Measurements from ENCODE around the gene NT5C1B. TPM values are rescaled to one million over a fixed set of nuclear protein-coding genes. Genes with fewer than 3 reads are reported as not detected.
A peak's percentile ranks its signal among the peaks of the same experiment; 100 is the strongest.

Gene NT5C1B
- total and polyA plus RNA-seq, 9 donors = 0.11 to 0.73 (median 0.37) TPM; not detected in 1

DNA sequence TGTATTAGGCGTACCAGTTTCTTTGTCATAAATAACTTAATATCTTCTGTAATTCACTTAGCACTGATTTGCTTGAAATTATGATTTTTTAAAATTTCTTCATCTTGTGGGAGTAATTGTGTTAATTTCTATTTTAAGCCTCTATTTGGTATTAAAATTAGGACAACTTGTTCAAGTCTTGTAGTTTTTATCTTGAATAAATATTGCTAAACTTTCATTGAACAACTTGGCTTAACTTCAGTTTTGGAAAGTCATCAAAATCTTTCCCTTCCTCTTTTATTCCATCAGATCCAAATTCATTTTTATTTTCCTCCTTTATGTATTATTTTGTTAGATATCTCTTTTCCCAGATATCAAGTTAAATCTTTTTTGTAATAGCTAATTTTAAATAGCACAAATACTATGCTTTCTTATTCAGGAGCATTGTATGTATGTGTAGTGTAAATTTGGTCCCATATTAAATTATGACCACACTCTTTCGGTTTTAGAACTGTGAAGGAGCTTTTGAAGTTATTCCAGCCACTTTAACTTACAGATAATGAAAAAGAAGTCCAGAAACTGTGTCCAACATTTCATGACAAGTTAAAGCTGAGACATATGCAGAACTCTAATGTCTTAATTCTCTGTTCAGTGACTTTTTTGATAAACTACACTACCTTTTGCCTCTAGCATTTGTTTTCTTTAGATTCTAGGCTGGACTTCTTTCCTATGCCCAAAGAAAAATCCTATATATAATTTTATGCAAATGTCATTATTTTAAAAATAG is 31.7 kb upstream of the NT5C1B start:
- Histone ChIP-seq H3K36me3 (ENCODE audit: control insufficient read depth, insufficient read depth, low read length) (no peaks in the 10 kb centered on the region), H3K27me3 (ENCODE audit: control insufficient read depth, insufficient read depth, low read length) (no peaks in the 10 kb centered on the region), H3K4me1 (ENCODE audit: control insufficient read depth, insufficient read depth, low read length) (no peaks in the 10 kb centered on the region), H3K4me3 (ENCODE audit: low read length) (no peak overlapping the region), H3K27ac (ENCODE audit: low read length) (no peak overlapping the region), H3K9me3 (replicated peaks; ENCODE audit: control insufficient read depth, low read depth, low read length) (no peaks in the 10 kb centered on the region)
- DNase-seq = no peak
- no CpG with 5 or more reads among the region's 2 CpGs for WGBS (ENCODE audit: insufficient coverage)

GRCh38 chr2:18619091-18619490 is 29.7 kb upstream of the NT5C1B start:
- no peak for DNase-seq
- no peak overlapping the region for H3K4me3 ChIP-seq (ENCODE audit: low read length)
- H3K9me3 ChIP-seq (replicated peaks; ENCODE audit: control insufficient read depth, low read depth, low read length) = no peaks in the 10 kb centered on the region
- H3K27ac ChIP-seq (ENCODE audit: low read length) = no peak overlapping the region
- no peaks in the 10 kb centered on the region for H3K27me3 ChIP-seq (ENCODE audit: control insufficient read depth, insufficient read depth, low read length)
- no CpG with 5 or more reads among the region's 2 CpGs for WGBS (ENCODE audit: insufficient coverage)
- no peaks in the 10 kb centered on the region for H3K4me1 ChIP-seq (ENCODE audit: control insufficient read depth, insufficient read depth, low read length)
- no peaks in the 10 kb centered on the region for H3K36me3 ChIP-seq (ENCODE audit: control insufficient read depth, insufficient read depth, low read length)

DNA sequence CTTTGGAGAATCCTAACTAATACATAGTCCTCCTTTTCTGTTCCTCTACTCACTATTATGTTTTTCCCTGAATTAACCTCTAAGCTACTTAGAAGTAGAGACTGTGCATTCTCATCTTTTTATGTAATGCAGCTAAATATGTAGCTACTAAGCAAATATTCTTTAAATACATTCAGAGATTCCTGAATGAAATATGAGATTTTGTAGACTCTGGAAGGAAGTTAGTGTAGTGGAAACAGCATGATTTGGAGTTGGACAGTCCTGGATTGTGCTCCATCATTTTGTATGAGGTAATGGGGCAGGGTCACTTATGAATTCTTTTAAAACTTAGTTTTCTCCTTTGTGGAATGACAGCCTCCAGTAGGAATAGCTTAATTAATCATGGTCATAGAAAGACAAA is 24.7 kb upstream of the NT5C1B start:
- peak overlapping the region; percentile 50 for H3K27ac ChIP-seq (ENCODE audit: low read length)

GRCh38 chr2:18612133-18612532 is 22.8 kb upstream of the NT5C1B start:
- Histone ChIP-seq H3K27ac (ENCODE audit: low read length) (no peak overlapping the region), H3K4me1 (ENCODE audit: control insufficient read depth, insufficient read depth, low read length) (no peaks in the 10 kb centered on the region), H3K4me3 (ENCODE audit: low read length) (no peak overlapping the region), H3K27me3 (ENCODE audit: control insufficient read depth, insufficient read depth, low read length) (no peaks in the 10 kb centered on the region), H3K9me3 (replicated peaks; ENCODE audit: control insufficient read depth, low read depth, low read length) (no peaks in the 10 kb centered on the region), H3K36me3 (ENCODE audit: control insufficient read depth, insufficient read depth, low read length) (no peaks in the 10 kb centered on the region)
- no peak for DNase-seq
- WGBS (ENCODE audit: insufficient coverage) = no CpG with 5 or more reads among the region's 3 CpGs

More for the DNA sequence above, 24.7 kb upstream of the NT5C1B start:
- no peaks in the 10 kb centered on the region for H3K36me3 ChIP-seq (ENCODE audit: control insufficient read depth, insufficient read depth, low read length)
- H3K4me3 ChIP-seq (ENCODE audit: low read length) = no peak overlapping the region
- no peaks in the 10 kb centered on the region for H3K9me3 ChIP-seq (replicated peaks; ENCODE audit: control insufficient read depth, low read depth, low read length)
- no peaks in the 10 kb centered on the region for H3K4me1 ChIP-seq (ENCODE audit: control insufficient read depth, insufficient read depth, low read length)
- H3K27me3 ChIP-seq (ENCODE audit: control insufficient read depth, insufficient read depth, low read length) = no peaks in the 10 kb centered on the region
- peak; percentile 83 for DNase-seq

- no peaks in the 10 kb centered on the region for H3K9me3 ChIP-seq (replicated peaks; ENCODE audit: control insufficient read depth, low read depth, low read length)
- DNase-seq = no peak
- H3K27me3 ChIP-seq (ENCODE audit: control insufficient read depth, insufficient read depth, low read length) = no peaks in the 10 kb centered on the region
- no peaks in the 10 kb centered on the region for H3K36me3 ChIP-seq (ENCODE audit: control insufficient read depth, insufficient read depth, low read length)
- no peaks in the 10 kb centered on the region for H3K4me1 ChIP-seq (ENCODE audit: control insufficient read depth, insufficient read depth, low read length)
- H3K27ac ChIP-seq (ENCODE audit: low read length) = no peak overlapping the region
- WGBS (ENCODE audit: insufficient coverage) = 92% methylated on average over 1 of the region's 1 CpG
- no peak overlapping the region for H3K4me3 ChIP-seq (ENCODE audit: low read length)
Measured at GRCh38 chr2:18611604-18612003, 22.2 kb upstream of the NT5C1B start.

DNA sequence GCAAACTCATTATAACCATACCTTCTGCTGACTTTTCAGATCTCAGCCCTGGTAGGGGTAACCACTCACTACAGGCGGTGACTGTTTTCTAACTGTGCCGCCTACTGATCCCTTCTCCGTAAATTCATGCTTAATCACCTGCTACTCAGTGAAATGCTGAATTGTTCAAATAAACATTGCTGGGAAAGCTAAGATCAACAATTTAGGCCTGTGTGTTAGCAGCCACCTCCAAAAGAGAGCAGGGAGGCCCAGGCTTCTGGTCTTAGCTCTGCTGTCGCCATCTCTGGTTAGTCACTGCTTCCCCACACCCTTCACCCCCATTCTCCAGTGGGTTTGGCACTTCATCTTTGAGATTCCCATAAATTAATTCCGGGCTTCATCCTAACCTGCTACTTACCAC is 21.8 kb upstream of the NT5C1B start:
- Histone ChIP-seq H3K27me3 (ENCODE audit: control insufficient read depth, insufficient read depth, low read length) (no peaks in the 10 kb centered on the region), H3K36me3 (ENCODE audit: control insufficient read depth, insufficient read depth, low read length) (no peaks in the 10 kb centered on the region), H3K27ac (ENCODE audit: low read length) (no peak overlapping the region), H3K4me1 (ENCODE audit: control insufficient read depth, insufficient read depth, low read length) (no peaks in the 10 kb centered on the region), H3K9me3 (replicated peaks; ENCODE audit: control insufficient read depth, low read depth, low read length) (no peaks in the 10 kb centered on the region), H3K4me3 (ENCODE audit: low read length) (no peak overlapping the region)
- WGBS (ENCODE audit: insufficient coverage) = 57% methylated on average over 1 of the region's 5 CpGs
- DNase-seq = no peak

- Histone ChIP-seq H3K9me3 (replicated peaks; ENCODE audit: control insufficient read depth, low read depth, low read length) (no peaks in the 10 kb centered on the region), H3K27ac (ENCODE audit: low read length) (no peak overlapping the region), H3K27me3 (ENCODE audit: control insufficient read depth, insufficient read depth, low read length) (no peaks in the 10 kb centered on the region), H3K4me3 (ENCODE audit: low read length) (no peak overlapping the region), H3K4me1 (ENCODE audit: control insufficient read depth, insufficient read depth, low read length) (no peaks in the 10 kb centered on the region), H3K36me3 (ENCODE audit: control insufficient read depth, insufficient read depth, low read length) (no peaks in the 10 kb centered on the region)
- WGBS (ENCODE audit: insufficient coverage) = 80% methylated on average over 1 of the region's 1 CpG
- DNase-seq = no peak
Measured at GRCh38 chr2:18610651-18611050, 21.3 kb upstream of the NT5C1B start.

- no peaks in the 10 kb centered on the region for H3K27me3 ChIP-seq (ENCODE audit: control insufficient read depth, insufficient read depth, low read length)
- no peaks in the 10 kb centered on the region for H3K36me3 ChIP-seq (ENCODE audit: control insufficient read depth, insufficient read depth, low read length)
- no peaks in the 10 kb centered on the region for H3K4me1 ChIP-seq (ENCODE audit: control insufficient read depth, insufficient read depth, low read length)
- WGBS (ENCODE audit: insufficient coverage) = 0% methylated on average over 1 of the region's 1 CpG
- H3K27ac ChIP-seq (ENCODE audit: low read length) = no peak overlapping the region
- peak; percentile 51 for DNase-seq
- H3K9me3 ChIP-seq (replicated peaks; ENCODE audit: control insufficient read depth, low read depth, low read length) = no peaks in the 10 kb centered on the region
- H3K4me3 ChIP-seq (ENCODE audit: low read length) = no peak overlapping the region
Measured at GRCh38 chr2:18610090-18610489, 20.7 kb upstream of the NT5C1B start.

DNA sequence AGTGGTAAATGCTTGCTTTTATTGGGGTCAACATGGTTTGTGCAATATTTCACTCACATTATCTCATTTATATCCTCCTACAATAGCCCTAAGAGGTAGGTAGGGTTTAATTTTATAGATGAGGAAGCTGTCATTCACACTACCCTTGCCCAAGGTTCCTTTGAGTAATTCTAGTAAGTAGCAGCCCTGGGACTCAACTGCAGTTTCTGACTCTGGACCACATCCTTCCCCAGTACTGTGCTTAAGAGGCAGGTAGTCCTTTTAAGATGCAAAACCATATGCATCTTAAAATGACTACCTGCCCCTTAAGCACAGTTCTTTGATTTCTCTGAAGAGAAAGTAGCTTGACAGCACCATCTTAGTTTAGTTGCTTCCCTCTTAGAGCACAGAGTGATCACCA is 15.7 kb upstream of the NT5C1B start:
- Histone ChIP-seq H3K27me3 (ENCODE audit: control insufficient read depth, insufficient read depth, low read length) (no peaks in the 10 kb centered on the region), H3K4me1 (ENCODE audit: control insufficient read depth, insufficient read depth, low read length) (no peaks in the 10 kb centered on the region), H3K4me3 (ENCODE audit: low read length) (no peak overlapping the region), H3K27ac (ENCODE audit: low read length) (no peak overlapping the region), H3K9me3 (replicated peaks; ENCODE audit: control insufficient read depth, low read depth, low read length) (no peaks in the 10 kb centered on the region), H3K36me3 (ENCODE audit: control insufficient read depth, insufficient read depth, low read length) (no peaks in the 10 kb centered on the region)
- DNase-seq = no peak

GRCh38 chr2:18604531-18604885 is 15.1 kb upstream of the NT5C1B start:
- H3K4me3 ChIP-seq (ENCODE audit: low read length) = no peak overlapping the region
- peak; percentile 41 for DNase-seq
- H3K9me3 ChIP-seq (replicated peaks; ENCODE audit: control insufficient read depth, low read depth, low read length) = no peaks in the 10 kb centered on the region
- no peaks in the 10 kb centered on the region for H3K27me3 ChIP-seq (ENCODE audit: control insufficient read depth, insufficient read depth, low read length)
- no peaks in the 10 kb centered on the region for H3K36me3 ChIP-seq (ENCODE audit: control insufficient read depth, insufficient read depth, low read length)
- H3K4me1 ChIP-seq (ENCODE audit: control insufficient read depth, insufficient read depth, low read length) = no peaks in the 10 kb centered on the region
- H3K27ac ChIP-seq (ENCODE audit: low read length) = no peak overlapping the region
- WGBS (ENCODE audit: insufficient coverage) = no CpG with 5 or more reads among the region's 2 CpGs

Measured in muscle of leg (tissue), 11 donors.